GM12864 (cell line): ENCODE data around the gene USP7.

Experiments
- DNase-seq: peaks from one replicate; pipeline ENCODE4 v3.0.0-alpha.2; 2011; ENCODE audit warnings: low read depth
- H3K4me3 ChIP-seq: 2 replicates; pipeline ENCODE4 v1.5.1; 2011; ENCODE audit warnings: mild to moderate bottlenecking, low read depth, low read length, control low read depth
- CTCF ChIP-seq: IDR thresholded peaks from 2 replicates; pipeline ENCODE4 v1.5.1; 2011; ENCODE audit warnings: low read depth, mild to moderate bottlenecking, moderate library complexity, low read length, control low read depth, inconsistent platforms; ENCODE audit errors: missing control alignments

Gene USP7

DNA sequence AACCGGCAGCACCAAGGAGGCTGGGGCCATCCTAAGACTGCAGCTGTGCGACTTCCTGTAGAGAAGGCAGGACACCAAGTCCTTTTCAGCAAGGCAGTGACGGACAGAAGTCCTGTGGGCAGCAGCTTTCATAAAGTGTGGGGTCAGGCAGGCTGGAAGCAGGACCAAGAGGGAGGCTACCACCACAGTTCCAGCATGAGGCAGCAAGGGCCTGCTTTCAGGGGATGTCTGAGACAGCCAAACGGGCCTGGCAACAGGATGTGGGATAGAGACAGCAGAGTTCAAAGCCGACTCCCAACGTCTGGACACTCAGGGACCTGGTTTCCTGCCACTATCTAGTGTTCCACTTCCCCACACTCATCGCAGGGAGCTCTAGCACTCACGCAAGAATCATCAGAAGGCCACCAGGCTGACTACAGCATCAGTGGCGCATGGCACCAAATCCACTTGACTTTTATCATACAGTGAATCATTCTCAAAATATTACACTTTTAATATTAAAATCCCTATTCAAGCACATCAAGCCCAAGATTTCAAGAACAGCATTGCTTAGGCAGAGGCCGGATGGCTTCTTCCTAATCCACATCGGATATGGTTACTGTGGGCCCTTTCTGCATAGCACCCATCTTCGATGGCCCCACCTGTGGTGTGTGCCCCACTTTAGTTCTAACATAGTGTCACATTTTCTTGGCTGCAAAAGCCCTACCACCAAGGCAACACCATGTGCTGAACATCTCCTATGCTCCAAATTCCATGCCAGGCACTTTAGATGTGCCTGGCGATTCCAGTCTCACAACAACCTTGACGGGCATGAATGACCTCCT is 5.2 kb downstream of the USP7 start:
- H3K4me3 ChIP-seq: peak overlapping the region; percentile 47
- TF ChIP-seq CTCF: no peak
- DNase-seq: no peak

- no peak for DNase-seq
- H3K4me3 ChIP-seq: peak overlapping the region; percentile 47
- TF ChIP-seq CTCF: no peak
Observed at GRCh38 chr16:8957509-8958157, 6.1 kb downstream of the USP7 start.

GRCh38 chr16:8957063-8957397 is 6.7 kb downstream of the USP7 start:
- H3K4me3 ChIP-seq: no peak overlapping the region; the same call in 1 of the 2 replicates
- DNase-seq: no peak
- no peak for TF ChIP-seq CTCF

DNA sequence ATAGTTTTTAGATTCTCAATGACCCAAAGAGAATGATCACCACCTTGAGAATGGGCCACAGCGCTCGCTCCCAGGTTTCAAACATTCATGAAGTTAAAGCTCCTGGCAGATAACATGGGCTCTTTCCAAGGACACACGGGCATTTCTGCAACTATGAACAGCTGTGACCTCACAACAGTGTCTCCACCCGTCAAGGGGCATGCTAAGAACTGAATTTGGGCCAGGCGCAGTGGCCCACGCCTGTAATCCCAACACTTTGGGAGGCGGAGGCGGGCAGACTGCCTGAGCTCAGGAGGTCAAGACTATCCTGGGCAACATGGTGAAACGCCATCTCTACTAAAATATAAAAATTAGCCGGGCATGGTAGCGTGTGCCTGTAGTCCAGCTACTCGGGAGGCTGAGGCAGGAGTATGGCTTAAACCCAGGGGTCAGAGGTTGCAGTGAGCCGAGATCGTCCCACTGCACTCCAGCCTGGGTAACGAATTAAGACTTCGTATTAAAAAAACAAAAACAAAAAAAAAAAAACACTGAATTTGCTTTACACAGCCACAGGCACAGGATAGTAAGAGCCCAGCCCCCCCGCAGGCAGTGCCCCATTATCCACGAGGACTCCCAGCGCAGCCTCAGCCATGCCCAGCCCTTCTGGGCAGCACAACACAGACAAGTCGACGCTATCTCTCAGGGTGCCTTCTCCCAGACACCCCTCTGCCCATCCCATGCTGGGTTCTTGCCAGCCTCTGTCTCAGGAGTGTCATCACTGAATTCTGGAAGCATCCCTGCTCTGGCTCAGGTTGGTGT is 7.2 kb downstream of the USP7 start:
- no peak for TF ChIP-seq CTCF
- DNase-seq: no peak
- H3K4me3 ChIP-seq: no peak overlapping the region

DNA sequence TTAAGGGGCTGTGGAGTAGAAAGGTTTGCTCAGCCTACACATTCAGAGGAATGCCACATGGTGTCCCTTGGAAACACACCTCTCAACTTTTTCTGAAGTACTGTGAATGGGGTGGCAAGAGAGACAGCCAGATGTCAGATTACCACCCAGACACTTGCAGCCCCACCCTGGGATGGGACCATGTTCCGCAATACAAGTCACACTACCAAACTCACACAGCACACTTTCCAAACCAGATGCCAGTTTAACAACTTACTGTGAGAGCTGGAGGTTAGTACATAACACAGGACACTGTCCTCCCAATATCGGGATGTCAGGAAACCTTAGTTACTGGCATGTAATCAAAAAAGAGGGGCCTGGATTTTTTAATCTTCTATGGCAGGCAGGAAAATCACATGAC is 7.9 kb downstream of the USP7 start:
- no peak for DNase-seq
- no peak overlapping the region for H3K4me3 ChIP-seq
- no peak for TF ChIP-seq CTCF

DNA sequence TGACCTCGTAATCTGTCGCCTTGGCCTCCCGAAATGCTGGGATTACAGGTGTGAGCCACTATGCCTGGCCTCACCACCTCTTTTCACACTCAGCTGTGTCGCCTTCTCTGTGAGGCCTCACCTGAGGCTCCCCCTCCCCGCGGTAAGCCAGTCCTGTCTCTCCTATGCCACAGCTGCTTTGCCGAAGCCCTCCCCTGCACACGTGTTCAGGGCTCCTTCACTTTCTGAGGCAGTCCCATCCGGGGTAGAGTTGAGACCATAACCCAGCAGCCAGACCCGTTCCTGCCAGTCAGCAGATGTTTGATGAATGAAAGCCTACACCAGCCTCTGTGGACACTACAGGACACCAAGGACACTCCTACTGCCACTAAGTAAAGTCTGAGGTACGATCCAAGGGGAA is 10.6 kb downstream of the USP7 start:
- DNase-seq: no peak
- TF ChIP-seq CTCF: no peak

More for the DNA sequence above, 10.6 kb downstream of the USP7 start:
- H3K4me3 ChIP-seq: no peak overlapping the region
